ENCODE data around the gene VIPR2. TPM values are rescaled to one million over a fixed set of nuclear protein-coding genes. Genes with fewer than 3 reads are reported as not detected.
"Not testable (repeated sequence)": the region's sequence is repeated elsewhere in the genome, so short reads cannot be mapped to it uniquely, and the experiment has no call there.

VIPR2 gene
- total RNA-seq, 4 donors from 2014 or later: 0.33 to 0.56 TPM; not detected in 2

- Histone ChIP-seq H3K36me3 (no peaks in the 10 kb centered on the region), H3K27ac (no peak overlapping the region), H3K9me3 (no peaks in the 10 kb centered on the region), H3K27me3 (no peaks in the 10 kb centered on the region), H3K4me3 (replicated peaks in 1 of 3) (no peak overlapping the region), H3K4me1 (no peaks in the 10 kb centered on the region)
- intact Hi-C loops (cut with DNase I): no loop called here
- TF ChIP-seq POLR2A (IDR thresholded peaks at IDR 0.05): no peak
- TF ChIP-seq, protein P1, sequence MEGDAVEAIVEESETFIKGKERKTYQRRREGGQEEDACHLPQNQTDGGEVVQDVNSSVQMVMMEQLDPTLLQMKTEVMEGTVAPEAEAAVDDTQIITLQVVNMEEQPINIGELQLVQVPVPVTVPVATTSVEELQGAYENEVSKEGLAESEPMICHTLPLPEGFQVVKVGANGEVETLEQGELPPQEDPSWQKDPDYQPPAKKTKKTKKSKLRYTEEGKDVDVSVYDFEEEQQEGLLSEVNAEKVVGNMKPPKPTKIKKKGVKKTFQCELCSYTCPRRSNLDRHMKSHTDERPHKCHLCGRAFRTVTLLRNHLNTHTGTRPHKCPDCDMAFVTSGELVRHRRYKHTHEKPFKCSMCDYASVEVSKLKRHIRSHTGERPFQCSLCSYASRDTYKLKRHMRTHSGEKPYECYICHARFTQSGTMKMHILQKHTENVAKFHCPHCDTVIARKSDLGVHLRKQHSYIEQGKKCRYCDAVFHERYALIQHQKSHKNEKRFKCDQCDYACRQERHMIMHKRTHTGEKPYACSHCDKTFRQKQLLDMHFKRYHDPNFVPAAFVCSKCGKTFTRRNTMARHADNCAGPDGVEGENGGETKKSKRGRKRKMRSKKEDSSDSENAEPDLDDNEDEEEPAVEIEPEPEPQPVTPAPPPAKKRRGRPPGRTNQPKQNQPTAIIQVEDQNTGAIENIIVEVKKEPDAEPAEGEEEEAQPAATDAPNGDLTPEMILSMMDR (IDR thresholded peaks at IDR 0.05): no peak
- 93% methylated on average over 11 to 12 of the region's 12 CpGs for WGBS, 2 donors
- no peak for DNase-seq
Observed at GRCh38 chr7:159001811-159002210, 142.9 kb downstream of the VIPR2 start.

DNA sequence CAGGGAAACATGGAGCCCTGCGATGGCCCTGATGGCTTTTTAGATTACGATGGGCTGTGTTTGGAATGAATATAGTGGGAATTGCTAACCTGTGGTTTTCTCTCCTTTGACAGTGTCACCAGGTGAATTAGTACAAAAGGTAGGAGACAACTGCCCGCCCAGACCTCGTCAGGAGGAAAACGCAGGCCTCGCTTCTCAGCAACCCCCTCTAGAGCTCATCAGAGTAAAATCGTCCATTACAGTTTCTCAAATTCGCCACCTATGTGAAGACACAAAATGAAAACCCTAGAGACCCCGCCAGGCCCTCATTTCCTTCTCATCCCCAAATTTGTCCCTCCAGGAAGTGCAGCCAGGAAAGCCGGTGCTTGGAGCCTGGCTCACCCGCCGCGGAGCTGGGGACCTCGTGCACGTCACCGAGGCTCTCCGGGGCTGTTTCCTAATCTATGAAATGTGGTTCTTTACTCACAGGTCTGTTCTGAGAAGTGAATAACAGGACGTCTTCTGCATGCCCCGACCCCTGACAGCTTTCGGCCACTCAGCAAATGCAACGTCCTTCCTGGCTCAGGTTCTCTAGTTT is 143.7 kb downstream of the VIPR2 start:
- no peaks in the 10 kb centered on the region for H3K4me1 ChIP-seq
- no peak overlapping the region for H3K4me3 ChIP-seq (replicated peaks in 1 of 3)
- H3K27me3 ChIP-seq: no peaks in the 10 kb centered on the region
- H3K27ac ChIP-seq: no peak overlapping the region
- H3K9me3 ChIP-seq: no peaks in the 10 kb centered on the region
- WGBS, 2 donors: 74 to 82% methylated on average over 21 of the region's 21 CpGs
- no peak for TF ChIP-seq POLR2A (IDR thresholded peaks at IDR 0.05)
- TF ChIP-seq, protein P1 (IDR thresholded peaks at IDR 0.05): no peak
- DNase-seq: no peak
- intact Hi-C loops (cut with DNase I): no loop called here
- H3K36me3 ChIP-seq: no peaks in the 10 kb centered on the region

GRCh38 chr7:159000070-159000469 is 144.6 kb downstream of the VIPR2 start:
- Histone ChIP-seq H3K4me1 (no peaks in the 10 kb centered on the region), H3K4me3 (replicated peaks in 1 of 3) (no peak overlapping the region), H3K27ac (no peak overlapping the region), H3K36me3 (no peaks in the 10 kb centered on the region), H3K27me3 (no peaks in the 10 kb centered on the region), H3K9me3 (no peaks in the 10 kb centered on the region)
- 84 to 91% methylated on average over 13 of the region's 13 CpGs for WGBS, 2 donors
- intact Hi-C loops (cut with DNase I): no loop called here
- DNase-seq: no peak
- TF ChIP-seq POLR2A (IDR thresholded peaks at IDR 0.05): no peak
- TF ChIP-seq, protein P1 (IDR thresholded peaks at IDR 0.05): no peak

GRCh38 chr7:158999496-158999895 is 145.2 kb downstream of the VIPR2 start:
- Histone ChIP-seq H3K4me3 (replicated peaks in 1 of 3) (no peak overlapping the region), H3K27ac (no peak overlapping the region), H3K4me1 (no peaks in the 10 kb centered on the region), H3K36me3 (no peaks in the 10 kb centered on the region), H3K9me3 (no peaks in the 10 kb centered on the region), H3K27me3 (no peaks in the 10 kb centered on the region)
- WGBS, 2 donors: 87 to 90% methylated on average over 21 of the region's 21 CpGs
- no peak for TF ChIP-seq POLR2A (IDR thresholded peaks at IDR 0.05)
- TF ChIP-seq, protein P1 (IDR thresholded peaks at IDR 0.05): no peak
- intact Hi-C loops (cut with DNase I): no loop called here
- no peak for DNase-seq

- H3K4me3 ChIP-seq (replicated peaks in 1 of 3); DNase-seq; H3K36me3 ChIP-seq; H3K9me3 ChIP-seq; intact Hi-C loops (cut with DNase I); H3K27ac ChIP-seq; H3K4me1 ChIP-seq; H3K27me3 ChIP-seq: not testable (repeated sequence)
- WGBS, 2 donors: no CpG with 5 or more reads among the region's 9 CpGs
Observed at GRCh38 chr7:158998261-158998660, 146.4 kb downstream of the VIPR2 start.

- no peak for DNase-seq
- Histone ChIP-seq H3K27me3 (no peaks in the 10 kb centered on the region), H3K36me3 (no peaks in the 10 kb centered on the region), H3K9me3 (no peaks in the 10 kb centered on the region), H3K4me1 (no peaks in the 10 kb centered on the region), H3K4me3 (replicated peaks in 1 of 3) (no peak overlapping the region), H3K27ac (no peak overlapping the region)
- TF ChIP-seq, protein P1 (IDR thresholded peaks at IDR 0.05): no peak
- TF ChIP-seq POLR2A (IDR thresholded peaks at IDR 0.05): no peak
- intact Hi-C loops (cut with DNase I): no loop called here
- 70 to 71% methylated on average over 12 to 20 of the region's 22 CpGs for WGBS, 2 donors
Observed at GRCh38 chr7:158997471-158997870, 147.2 kb downstream of the VIPR2 start.
